ENCODE results near the gene TRMU. TPM values are rescaled to one million over a fixed set of nuclear protein-coding genes. Genes with fewer than 3 reads are reported as not detected.

TRMU gene
- total and polyA plus RNA-seq, 2 experiments from 2014 or later: 48.3 to 70.4 TPM

DNA sequence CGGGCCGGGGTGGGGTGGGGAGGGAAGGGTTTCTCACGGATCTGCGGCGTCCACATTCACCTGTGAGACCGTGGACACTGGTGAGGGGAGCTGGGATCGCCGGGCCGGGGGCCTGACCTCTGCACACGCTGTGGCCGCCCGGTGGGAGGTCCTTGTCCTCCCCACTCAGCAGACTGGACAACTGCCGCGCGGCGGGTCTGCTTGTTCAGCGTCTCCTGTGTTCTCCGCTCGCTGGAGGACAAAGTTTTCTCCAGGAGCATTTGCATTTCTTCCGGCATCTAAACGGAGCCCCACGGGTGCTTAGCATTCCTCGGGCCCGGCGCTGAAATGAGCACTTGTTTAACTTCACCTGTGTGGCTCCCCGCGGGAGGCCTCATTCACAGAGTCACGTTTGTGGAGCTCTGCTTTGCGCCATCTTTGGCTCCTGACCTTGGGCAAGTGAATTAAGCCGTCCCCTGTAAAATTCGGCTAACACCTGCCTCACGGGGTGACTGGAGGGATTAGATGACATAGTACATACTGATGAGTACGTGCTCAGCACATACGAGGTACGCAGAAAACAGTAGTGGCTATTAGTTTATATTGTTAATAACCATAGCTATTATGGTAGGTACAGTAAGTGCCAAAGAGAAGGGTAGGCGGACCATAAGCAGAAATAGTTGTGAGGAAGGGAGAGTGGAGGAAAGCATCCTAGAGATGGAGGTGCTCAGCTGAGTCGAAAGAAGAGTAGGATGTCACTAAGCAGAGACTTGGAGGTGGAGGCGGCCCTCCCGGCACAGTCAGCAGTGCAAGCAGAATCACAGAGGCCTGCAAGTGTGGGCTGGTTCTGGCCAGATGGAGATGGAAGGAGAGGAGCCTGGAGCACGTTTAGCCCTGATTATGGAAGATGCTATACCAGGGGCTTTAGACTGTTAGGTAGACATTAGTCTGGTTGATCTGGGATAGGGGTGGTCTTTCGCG is 885 bp downstream of the TRMU start (continued):
- TF ChIP-seq, protein P1, sequence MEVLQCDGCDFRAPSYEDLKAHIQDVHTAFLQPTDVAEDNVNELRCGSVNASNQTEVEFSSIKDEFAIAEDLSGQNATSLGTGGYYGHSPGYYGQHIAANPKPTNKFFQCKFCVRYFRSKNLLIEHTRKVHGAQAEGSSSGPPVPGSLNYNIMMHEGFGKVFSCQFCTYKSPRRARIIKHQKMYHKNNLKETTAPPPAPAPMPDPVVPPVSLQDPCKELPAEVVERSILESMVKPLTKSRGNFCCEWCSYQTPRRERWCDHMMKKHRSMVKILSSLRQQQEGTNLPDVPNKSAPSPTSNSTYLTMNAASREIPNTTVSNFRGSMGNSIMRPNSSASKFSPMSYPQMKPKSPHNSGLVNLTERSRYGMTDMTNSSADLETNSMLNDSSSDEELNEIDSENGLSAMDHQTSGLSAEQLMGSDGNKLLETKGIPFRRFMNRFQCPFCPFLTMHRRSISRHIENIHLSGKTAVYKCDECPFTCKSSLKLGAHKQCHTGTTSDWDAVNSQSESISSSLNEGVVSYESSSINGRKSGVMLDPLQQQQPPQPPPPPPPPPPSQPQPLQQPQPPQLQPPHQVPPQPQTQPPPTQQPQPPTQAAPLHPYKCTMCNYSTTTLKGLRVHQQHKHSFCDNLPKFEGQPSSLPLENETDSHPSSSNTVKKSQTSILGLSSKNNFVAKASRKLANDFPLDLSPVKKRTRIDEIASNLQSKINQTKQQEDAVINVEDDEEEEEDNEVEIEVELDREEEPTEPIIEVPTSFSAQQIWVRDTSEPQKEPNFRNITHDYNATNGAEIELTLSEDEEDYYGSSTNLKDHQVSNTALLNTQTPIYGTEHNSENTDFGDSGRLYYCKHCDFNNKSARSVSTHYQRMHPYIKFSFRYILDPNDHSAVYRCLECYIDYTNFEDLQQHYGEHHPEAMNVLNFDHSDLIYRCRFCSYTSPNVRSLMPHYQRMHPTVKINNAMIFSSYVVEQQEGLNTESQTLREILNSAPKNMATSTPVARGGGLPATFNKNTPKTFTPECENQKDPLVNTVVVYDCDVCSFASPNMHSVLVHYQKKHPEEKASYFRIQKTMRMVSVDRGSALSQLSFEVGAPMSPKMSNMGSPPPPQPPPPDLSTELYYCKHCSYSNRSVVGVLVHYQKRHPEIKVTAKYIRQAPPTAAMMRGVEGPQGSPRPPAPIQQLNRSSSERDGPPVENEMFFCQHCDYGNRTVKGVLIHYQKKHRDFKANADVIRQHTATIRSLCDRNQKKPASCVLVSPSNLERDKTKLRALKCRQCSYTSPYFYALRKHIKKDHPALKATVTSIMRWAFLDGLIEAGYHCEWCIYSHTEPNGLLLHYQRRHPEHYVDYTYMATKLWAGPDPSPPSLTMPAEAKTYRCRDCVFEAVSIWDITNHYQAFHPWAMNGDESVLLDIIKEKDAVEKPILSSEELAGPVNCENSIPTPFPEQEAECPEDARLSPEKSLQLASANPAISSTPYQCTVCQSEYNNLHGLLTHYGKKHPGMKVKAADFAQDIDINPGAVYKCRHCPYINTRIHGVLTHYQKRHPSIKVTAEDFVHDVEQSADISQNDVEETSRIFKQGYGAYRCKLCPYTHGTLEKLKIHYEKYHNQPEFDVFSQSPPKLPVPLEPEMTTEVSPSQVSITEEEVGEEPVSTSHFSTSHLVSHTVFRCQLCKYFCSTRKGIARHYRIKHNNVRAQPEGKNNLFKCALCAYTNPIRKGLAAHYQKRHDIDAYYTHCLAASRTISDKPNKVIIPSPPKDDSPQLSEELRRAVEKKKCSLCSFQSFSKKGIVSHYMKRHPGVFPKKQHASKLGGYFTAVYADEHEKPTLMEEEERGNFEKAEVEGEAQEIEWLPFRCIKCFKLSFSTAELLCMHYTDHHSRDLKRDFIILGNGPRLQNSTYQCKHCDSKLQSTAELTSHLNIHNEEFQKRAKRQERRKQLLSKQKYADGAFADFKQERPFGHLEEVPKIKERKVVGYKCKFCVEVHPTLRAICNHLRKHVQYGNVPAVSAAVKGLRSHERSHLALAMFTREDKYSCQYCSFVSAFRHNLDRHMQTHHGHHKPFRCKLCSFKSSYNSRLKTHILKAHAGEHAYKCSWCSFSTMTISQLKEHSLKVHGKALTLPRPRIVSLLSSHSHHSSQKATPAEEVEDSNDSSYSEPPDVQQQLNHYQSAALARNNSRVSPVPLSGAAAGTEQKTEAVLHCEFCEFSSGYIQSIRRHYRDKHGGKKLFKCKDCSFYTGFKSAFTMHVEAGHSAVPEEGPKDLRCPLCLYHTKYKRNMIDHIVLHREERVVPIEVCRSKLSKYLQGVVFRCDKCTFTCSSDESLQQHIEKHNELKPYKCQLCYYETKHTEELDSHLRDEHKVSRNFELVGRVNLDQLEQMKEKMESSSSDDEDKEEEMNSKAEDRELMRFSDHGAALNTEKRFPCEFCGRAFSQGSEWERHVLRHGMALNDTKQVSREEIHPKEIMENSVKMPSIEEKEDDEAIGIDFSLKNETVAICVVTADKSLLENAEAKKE (CRISPR knock-in tag; IDR thresholded peaks at IDR 0.05): no peak

GRCh38 chr22:46337870-46338269 is 2.4 kb downstream of the TRMU start:
- Histone ChIP-seq H3K9me2 (ENCODE audit: insufficient read depth) (no peaks in the 10 kb centered on the region), H3K27me3 (ENCODE audit: insufficient read depth) (no peaks in the 10 kb centered on the region), H3K79me2 (replicated peaks; ENCODE audit: insufficient read depth) (peaks cover 46% of the 10 kb centered on the region), H3K4me2 (no peak overlapping the region), H3K4me1 (ENCODE audit: insufficient read depth) (peaks cover 4% of the 10 kb centered on the region), H3K27ac (ENCODE audit: low read depth) (no peak overlapping the region), H3K36me3 (ENCODE audit: insufficient read depth) (peaks cover 23% of the 10 kb centered on the region; the same call in 1 of the 2 replicates), H2AFZ (no peak overlapping the region), H3F3A (replicated peaks; ENCODE audit: low read depth) (no peaks in the 10 kb centered on the region), H3K4me3 (no peak overlapping the region), H4K20me1 (replicated peaks; ENCODE audit: insufficient read depth) (peaks cover 16% of the 10 kb centered on the region)
- Mint-ChIP-seq H3K4me3 (no peak overlapping the region; the same call in 2 of the 3 replicates), H3K9me3 (no peaks in the 10 kb centered on the region), H3K27ac (no peak overlapping the region), H3K4me1 (peaks cover 17% of the 10 kb centered on the region), H3K36me3 (ENCODE audit: low read depth) (peaks cover 57% of the 10 kb centered on the region), H3K27me3 (ENCODE audit: insufficient read depth, low read depth, poor library complexity) (peaks cover 13% of the 10 kb centered on the region)
- DNase-seq (ENCODE audit: low spot score) (no peak), ATAC-seq (no peak)
- no peak for TF ChIP-seq CREB1 (CRISPR knock-in tag; IDR thresholded peaks at IDR 0.05; ENCODE audit: low read depth)
- TF ChIP-seq ZNF331 (CRISPR knock-in tag; IDR thresholded peaks at IDR 0.05; ENCODE audit: low read depth): no peak
- no peak for TF ChIP-seq CTCF (conservative IDR thresholded peaks at IDR 0.05; ENCODE audit: low read depth in 2 of 2)
- TF ChIP-seq ZNF114 (CRISPR knock-in tag; IDR thresholded peaks at IDR 0.05): no peak
- no peak for TF ChIP-seq JUNB (IDR thresholded peaks at IDR 0.05; ENCODE audit: unreplicated experiment)
- no peak for TF ChIP-seq EZH2phosphoT487 (IDR thresholded peaks at IDR 0.05; ENCODE audit: unreplicated experiment)

Data from GM23338 (cell line).